HL-60 (cell line): Measurements from ENCODE around the gene ZNRF3.

ENCODE experiments used
- DNase-seq, 2 experiments: peaks; one replicate each; pipeline ENCODE4 v3.0.0-alpha.2; 2010 to 2020; ENCODE audit warnings: low read depth in 1 of 2, low spot score in 1 of 2
- H3K27ac ChIP-seq: fragments of 250-450 bp; sonication (Bioruptor Pico); replicated peaks from 2 replicates; pipeline ENCODE4 v1.5.1; 2020; ENCODE audit warnings: mild to moderate bottlenecking, moderate library complexity
- H3K27me3 ChIP-seq: fragments of 250-450 bp; sonication (Bioruptor Pico); 2 replicates; pipeline ENCODE4 v1.5.1; 2021; ENCODE audit warnings: mild to moderate bottlenecking, moderate library complexity; ENCODE audit not compliant: insufficient read depth, poor library complexity, severe bottlenecking
- H3K4me3 ChIP-seq: replicated peaks from 2 replicates; pipeline ENCODE4 v1.5.1; 2011; ENCODE audit warnings: mild to moderate bottlenecking, control low read depth, low read length; ENCODE audit not compliant: insufficient read depth
- GABPA ChIP-seq: IDR thresholded peaks from 2 replicates; pipeline ENCODE4 v1.6.1; 2012; ENCODE audit warnings: low read depth
- POLR2AphosphoS5 ChIP-seq: IDR thresholded peaks from 2 replicates; pipeline ENCODE4 v1.6.1; 2012; ENCODE audit warnings: low read depth
- REST ChIP-seq: IDR thresholded peaks from 2 replicates; pipeline ENCODE4 v1.6.1; 2012; ENCODE audit warnings: low read depth; ENCODE audit not compliant: insufficient replicate concordance
- SPI1 ChIP-seq: IDR thresholded peaks from 2 replicates; pipeline ENCODE4 v1.6.1; 2012; ENCODE audit warnings: low read depth, mild to moderate bottlenecking, borderline replicate concordance
- TF ChIP-seq, protein P1 (sequence below): IDR thresholded peaks from one replicate; pipeline ENCODE4 v1.5.1; 2011; ENCODE audit warnings: low read length, control low read depth, inconsistent platforms; ENCODE audit not compliant: insufficient read depth

Gene ZNRF3

GRCh38 chr22:28935140-28935539 lies 51.8 kb downstream of the ZNRF3 start:
- DNase-seq = no peak
- no peak overlapping the region for H3K27ac ChIP-seq
- no peaks in the 10 kb centered on the region for H3K27me3 ChIP-seq
- TF ChIP-seq GABPA (no peak), SPI1 (no peak), REST (no peak), POLR2AphosphoS5 (no peak)
- TF ChIP-seq, protein P1, sequence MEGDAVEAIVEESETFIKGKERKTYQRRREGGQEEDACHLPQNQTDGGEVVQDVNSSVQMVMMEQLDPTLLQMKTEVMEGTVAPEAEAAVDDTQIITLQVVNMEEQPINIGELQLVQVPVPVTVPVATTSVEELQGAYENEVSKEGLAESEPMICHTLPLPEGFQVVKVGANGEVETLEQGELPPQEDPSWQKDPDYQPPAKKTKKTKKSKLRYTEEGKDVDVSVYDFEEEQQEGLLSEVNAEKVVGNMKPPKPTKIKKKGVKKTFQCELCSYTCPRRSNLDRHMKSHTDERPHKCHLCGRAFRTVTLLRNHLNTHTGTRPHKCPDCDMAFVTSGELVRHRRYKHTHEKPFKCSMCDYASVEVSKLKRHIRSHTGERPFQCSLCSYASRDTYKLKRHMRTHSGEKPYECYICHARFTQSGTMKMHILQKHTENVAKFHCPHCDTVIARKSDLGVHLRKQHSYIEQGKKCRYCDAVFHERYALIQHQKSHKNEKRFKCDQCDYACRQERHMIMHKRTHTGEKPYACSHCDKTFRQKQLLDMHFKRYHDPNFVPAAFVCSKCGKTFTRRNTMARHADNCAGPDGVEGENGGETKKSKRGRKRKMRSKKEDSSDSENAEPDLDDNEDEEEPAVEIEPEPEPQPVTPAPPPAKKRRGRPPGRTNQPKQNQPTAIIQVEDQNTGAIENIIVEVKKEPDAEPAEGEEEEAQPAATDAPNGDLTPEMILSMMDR = no peak
- no peak overlapping the region for H3K4me3 ChIP-seq

GRCh38 chr22:28935713-28936112 lies 52.3 kb downstream of the ZNRF3 start:
- Histone ChIP-seq H3K4me3 (no peak overlapping the region), H3K27me3 (no peaks in the 10 kb centered on the region), H3K27ac (no peak overlapping the region)
- no peak for DNase-seq
- TF ChIP-seq REST = no peak
- TF ChIP-seq, protein P1 = peak; percentile 3

- Histone ChIP-seq H3K27ac (no peak overlapping the region), H3K27me3 (no peaks in the 10 kb centered on the region), H3K4me3 (no peak overlapping the region)
- no peak for DNase-seq
- no peak for TF ChIP-seq GABPA
- no peak for TF ChIP-seq POLR2AphosphoS5
- TF ChIP-seq, protein P1 = no peak
- TF ChIP-seq REST = no peak
- no peak for TF ChIP-seq SPI1
These were observed 52.8 kb downstream of the ZNRF3 start for GRCh38 chr22:28936200-28936599.
